ENCODE results near the gene TBX4.

DNA sequence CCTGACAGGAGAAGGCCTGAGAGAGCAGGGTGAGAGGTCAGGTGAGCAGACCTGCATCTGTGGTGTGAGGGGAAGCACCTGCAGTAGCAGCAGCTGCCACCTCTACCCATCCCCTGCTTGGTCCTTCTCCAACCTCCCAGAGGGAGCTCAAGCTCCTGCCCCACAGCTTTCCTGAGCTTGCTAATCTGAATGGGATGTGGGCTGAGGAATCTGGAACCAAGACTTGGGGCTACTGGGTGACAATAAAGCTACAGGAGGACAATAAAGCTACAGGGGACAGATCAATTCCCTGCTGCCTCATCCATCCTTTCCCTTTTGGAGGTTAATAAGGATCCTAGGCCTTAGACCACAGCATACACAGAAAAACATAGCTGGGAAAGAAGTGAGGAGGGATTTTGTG, 4.9 kb upstream of the TBX4 start:
- TF ChIP-seq, protein P1, sequence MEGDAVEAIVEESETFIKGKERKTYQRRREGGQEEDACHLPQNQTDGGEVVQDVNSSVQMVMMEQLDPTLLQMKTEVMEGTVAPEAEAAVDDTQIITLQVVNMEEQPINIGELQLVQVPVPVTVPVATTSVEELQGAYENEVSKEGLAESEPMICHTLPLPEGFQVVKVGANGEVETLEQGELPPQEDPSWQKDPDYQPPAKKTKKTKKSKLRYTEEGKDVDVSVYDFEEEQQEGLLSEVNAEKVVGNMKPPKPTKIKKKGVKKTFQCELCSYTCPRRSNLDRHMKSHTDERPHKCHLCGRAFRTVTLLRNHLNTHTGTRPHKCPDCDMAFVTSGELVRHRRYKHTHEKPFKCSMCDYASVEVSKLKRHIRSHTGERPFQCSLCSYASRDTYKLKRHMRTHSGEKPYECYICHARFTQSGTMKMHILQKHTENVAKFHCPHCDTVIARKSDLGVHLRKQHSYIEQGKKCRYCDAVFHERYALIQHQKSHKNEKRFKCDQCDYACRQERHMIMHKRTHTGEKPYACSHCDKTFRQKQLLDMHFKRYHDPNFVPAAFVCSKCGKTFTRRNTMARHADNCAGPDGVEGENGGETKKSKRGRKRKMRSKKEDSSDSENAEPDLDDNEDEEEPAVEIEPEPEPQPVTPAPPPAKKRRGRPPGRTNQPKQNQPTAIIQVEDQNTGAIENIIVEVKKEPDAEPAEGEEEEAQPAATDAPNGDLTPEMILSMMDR (IDR thresholded peaks at IDR 0.05), result no peak
- no peak for TF ChIP-seq POLR2AphosphoS5 (IDR thresholded peaks at IDR 0.05)
- TF ChIP-seq POLR2A (IDR thresholded peaks at IDR 0.05; ENCODE audit: low read depth), result no peak
- TF ChIP-seq EP300 (IDR thresholded peaks at IDR 0.05), result no peak
